AG04449 (cell line): ENCODE results near the gene FCHSD1.

Experiments
- CTCF ChIA-PET: fragments of 350-600 bp; formaldehyde crosslinking; extraction: SDS; loops from one replicate; lab custom pipeline; 2021; ENCODE audit warnings: antibody characterized with exemption; lab: Yijun Ruan, JAX
- POLR2A ChIA-PET: fragments of 400-600, 350-600 bp; formaldehyde crosslinking; extraction: SDS; loops from one replicate; lab custom pipeline; 2020; ENCODE audit warnings: antibody characterized with exemption, inconsistent platforms; lab: Yijun Ruan, JAX
- DNase-seq: peaks from one replicate; pipeline ENCODE4 v3.0.0-alpha.2; 2010; ENCODE audit warnings: low read depth, low spot score
- H3K4me3 ChIP-seq: 2 replicates; pipeline ENCODE4 v1.5.1; 2011; ENCODE audit warnings: low read depth, mild to moderate bottlenecking, control low read depth, low read length
- CTCF ChIP-seq: IDR thresholded peaks from one replicate; pipeline ENCODE4 v1.5.1; 2011; ENCODE audit warnings: mild to moderate bottlenecking, moderate library complexity, low read length, control low read depth, inconsistent platforms; ENCODE audit not compliant: insufficient read depth; ENCODE audit errors: missing control alignments

The FCHSD1 gene

GRCh38 chr5:141669520-141669919 is 18.3 kb upstream of the FCHSD1 start:
- no peak for TF ChIP-seq CTCF
- POLR2A ChIA-PET, result interaction anchor here (2.0 kb wide), 1 partner anchor 12 kb away, joined by 6 read pairs; the partner anchor contains the start of gene ARAP3
- CTCF ChIA-PET, result interaction anchor here (0.7 to 12.8 kb wide), 18 partner anchors 11 to 299 kb away, joined by 3 to 132 read pairs (median 4); partner anchors contain the start of genes ARAP3, DIAPH1, PCDH1 and PCDH12
- DNase-seq, result no peak
- H3K4me3 ChIP-seq, result no peak overlapping the region

DNA sequence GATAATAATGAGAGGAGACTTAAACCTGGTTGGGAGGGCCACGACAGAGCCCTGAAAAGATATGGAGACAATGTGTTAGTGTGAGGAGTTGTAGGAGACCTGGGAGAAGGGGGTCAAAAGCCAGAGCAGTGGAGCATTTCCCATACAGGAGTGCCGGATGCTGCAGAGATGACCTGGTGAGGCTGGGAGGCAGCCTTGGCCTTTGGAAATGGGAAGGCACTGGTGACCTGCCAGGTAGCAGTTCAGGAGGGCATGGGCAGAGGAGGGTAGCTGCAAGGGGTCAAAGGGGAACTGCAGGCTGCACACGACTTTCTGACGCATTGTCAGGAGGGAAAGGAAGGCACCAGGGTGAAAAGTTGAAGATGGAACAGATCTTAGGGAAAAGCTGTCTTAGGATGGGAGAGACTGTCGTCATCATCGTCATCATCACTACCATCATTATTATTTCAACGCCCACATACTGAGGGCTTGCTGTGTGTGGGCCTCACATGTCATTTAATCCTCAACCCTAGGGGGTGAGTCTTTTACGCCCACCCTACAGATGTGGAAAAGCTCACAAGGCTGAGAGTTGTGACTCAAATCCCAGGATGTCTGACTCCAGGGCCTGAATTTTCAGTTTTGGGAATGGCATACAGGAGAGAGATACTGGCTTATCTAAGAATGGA is 17.5 kb upstream of the FCHSD1 start:
- H3K4me3 ChIP-seq, result no peak overlapping the region
- ChIA-PET POLR2A (interaction anchor here (2.0 kb wide), 1 partner anchor 13 kb away, joined by 6 read pairs; the partner anchor contains the start of gene ARAP3), CTCF (interaction anchor here (0.8 to 12.8 kb wide), 15 partner anchors 11 to 291 kb away, joined by 3 to 132 read pairs (median 4); partner anchors contain the start of genes ARAP3, DIAPH1, PCDH1 and PCDH12)
- no peak for DNase-seq
- no peak for TF ChIP-seq CTCF

GRCh38 chr5:141665995-141666940 is 15.1 kb upstream of the FCHSD1 start:
- DNase-seq, result no peak
- ChIA-PET POLR2A (interaction anchor here (0.7 kb wide), 1 partner anchor 1102 kb away, joined by 3 read pairs; no protein-coding TSS in a partner anchor), CTCF (interaction anchor here (0.9 to 12.8 kb wide), 15 partner anchors 8 to 320 kb away, joined by 3 to 132 read pairs (median 12); partner anchors contain the start of genes ARAP3, PCDH1 and PCDH12)
- no peak overlapping the region for H3K4me3 ChIP-seq
- TF ChIP-seq CTCF, result no peak

DNA sequence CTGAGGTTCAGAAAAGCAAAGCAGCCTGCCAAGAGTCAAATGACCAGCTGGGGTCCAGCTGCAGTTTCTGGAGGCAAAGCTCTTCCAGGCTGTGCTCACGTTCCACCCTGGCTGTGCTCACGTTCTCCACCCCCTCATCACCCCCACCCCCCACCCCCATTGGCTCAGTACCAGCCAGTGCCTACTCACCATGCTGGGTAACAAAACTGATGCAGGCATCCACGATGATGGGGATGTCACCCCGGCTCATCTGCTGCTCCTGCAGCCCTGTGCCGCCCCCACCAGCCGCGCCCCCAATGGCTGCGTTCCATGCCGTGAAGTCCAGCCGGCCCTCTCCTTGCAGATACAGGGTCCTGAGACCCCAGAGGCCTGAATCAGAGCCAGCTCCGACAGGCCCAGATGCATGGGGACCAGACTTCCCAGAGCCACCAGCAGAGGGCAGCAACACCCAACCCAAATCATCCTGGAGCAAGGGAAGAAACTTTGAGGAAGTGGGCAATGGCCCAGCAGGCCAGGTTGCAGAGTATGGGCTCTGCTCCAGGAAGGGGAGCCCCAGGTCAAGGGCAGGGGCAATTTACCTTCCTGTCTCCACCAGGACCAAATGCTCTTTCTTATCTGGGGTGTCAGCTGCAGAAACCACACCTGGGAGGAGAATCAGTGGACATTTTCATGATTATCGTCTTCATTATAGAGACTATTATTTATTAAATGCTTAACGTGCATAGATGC is 13.7 kb upstream of the FCHSD1 start:
- POLR2A ChIA-PET, result no interaction called here
- no peak for DNase-seq
- CTCF ChIA-PET, result interaction anchor here (0.6 to 12.8 kb wide), 22 partner anchors 8 to 350 kb away, joined by 3 to 132 read pairs (median 5); partner anchors contain the start of genes ARAP3, FCHSD1, PCDH1 and PCDH12
- TF ChIP-seq CTCF, result peak; percentile 90
- no peak overlapping the region for H3K4me3 ChIP-seq

GRCh38 chr5:141663506-141663905 is 12.3 kb upstream of the FCHSD1 start:
- ChIA-PET POLR2A (no interaction called here), CTCF (interaction anchor here (1.1 to 12.8 kb wide), 5 partner anchors 22 to 296 kb away, joined by 3 to 132 read pairs (median 6); partner anchors contain the start of genes PCDH1 and PCDH12)
- no peak overlapping the region for H3K4me3 ChIP-seq
- TF ChIP-seq CTCF, result no peak
- DNase-seq, result no peak
